HG02571 (cell line): ENCODE data around the gene SFT2D2.

Experiments
- ATAC-seq: cut with Tn5 transposase; IDR thresholded peaks from one replicate; pipeline ENCODE4 v1.9.1; 2021; ENCODE audit warnings: mild to moderate bottlenecking, moderate library complexity; ENCODE audit not compliant: unreplicated experiment

Gene SFT2D2

DNA sequence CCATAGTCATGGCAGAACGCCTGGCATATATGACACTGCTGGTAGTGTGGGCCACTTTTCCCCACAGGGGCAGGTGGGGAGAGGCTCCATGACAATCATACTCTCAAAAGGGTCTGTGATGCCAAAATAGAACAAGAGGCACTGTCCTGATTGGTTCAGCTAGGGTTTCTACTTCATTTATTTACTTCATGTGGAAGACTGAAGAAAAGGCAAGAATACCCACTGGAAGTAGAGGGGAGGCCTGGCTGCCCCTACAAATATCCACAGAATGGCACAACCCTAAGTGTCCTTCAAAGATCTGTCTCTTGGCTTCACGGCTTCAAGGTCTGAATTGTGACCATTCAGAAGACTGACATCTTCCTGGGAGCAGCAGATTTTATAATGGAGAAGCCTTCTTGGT lies 4.5 kb upstream of the SFT2D2 start:
- no peak for ATAC-seq

DNA sequence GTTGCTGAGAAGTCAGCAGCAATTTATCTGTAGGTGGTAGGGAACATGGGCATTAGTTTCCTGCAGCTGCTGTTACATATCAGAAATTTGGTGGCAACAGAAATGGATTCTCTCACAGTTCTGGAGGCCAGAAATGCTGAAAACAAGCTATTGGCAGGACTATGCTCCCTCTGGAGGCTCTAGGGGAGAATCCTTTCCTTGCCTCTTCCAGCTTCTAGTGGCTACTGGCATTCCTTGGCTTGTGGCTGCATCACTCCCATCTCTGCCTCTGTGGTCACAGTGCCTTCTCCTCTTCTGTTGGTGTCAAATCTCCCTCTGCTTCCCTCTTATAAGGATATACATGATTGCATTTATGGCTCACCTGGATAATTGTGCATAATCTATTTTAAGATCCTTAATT lies 2.5 kb upstream of the SFT2D2 start:
- no peak for ATAC-seq

DNA sequence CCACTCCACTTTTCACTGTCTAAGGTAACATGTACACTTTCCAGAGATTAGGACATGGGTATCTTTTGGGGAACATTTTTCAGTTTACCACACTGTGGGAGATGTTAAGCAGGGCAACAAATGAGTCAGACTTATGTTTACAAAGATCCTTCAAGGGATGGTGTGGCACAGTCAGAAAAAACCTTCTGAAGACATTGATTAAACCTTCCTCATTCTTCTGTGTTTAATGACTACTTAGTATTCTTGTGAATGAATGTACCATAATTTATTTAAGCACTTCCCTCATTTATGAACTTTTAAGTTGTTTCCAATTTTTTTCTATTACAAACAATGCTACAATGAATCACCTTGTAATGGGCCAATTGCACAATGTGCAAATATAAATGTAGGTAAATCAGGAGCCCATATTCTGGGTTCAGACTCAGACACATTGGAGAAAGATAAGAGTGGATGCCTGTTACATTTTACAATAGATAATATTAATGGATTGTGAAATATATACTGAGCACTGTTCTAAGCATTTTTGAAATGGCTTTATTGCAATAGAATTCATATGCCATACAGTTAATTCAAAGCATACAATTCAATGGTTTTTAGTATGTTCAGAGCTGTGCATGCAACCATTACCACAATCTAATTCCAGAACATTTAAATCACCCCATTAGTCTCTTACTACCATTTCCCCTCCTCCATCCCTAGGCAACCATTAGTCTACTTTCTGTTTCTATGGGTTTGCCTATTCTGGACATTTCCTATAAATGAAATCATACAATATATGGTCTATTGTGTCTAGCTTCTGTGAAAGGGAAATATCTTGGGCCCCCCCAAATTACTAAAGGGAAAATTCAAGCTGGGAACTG lies 1.9 kb upstream of the SFT2D2 start:
- ATAC-seq = no peak

DNA sequence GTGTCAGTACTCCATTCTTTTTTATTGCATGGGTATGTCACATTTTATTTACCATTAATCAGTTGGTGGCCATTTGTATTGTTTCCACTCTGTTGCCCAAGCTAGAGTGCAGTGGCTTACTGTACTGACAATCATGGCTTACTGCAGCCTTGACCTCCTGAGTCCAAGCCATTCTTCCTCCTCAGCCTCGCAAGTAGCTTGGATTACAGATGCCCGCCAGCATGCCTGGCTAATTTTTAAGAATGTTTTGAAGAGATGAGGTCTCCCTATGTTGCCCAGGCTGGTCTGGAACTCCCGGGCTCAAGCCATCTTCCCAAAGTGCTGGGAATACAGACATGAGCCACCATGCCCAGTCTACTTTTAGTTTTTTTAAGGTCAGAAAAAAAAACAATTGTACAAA lies 813 bp upstream of the SFT2D2 start:
- ATAC-seq = no peak

DNA sequence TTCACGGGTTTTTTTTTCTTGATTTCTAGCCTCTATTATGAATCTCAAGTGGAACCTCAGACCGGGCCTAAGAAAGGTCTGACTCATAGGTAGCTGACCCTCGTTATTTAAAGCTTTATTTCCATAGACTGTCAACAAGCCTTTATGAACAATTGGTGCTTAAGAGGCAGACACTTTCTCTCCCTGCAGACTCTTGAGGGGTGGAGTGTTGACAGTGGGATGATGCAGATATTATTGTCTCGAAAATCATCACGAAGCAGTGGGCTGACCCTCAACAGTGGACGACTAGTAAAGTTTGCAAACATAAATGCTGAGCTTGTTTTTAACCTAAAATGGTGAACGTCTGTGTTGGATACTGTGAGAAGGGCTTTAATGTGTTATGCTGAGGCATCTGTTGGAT lies 1.8 kb downstream of the SFT2D2 start:
- ATAC-seq = no peak

DNA sequence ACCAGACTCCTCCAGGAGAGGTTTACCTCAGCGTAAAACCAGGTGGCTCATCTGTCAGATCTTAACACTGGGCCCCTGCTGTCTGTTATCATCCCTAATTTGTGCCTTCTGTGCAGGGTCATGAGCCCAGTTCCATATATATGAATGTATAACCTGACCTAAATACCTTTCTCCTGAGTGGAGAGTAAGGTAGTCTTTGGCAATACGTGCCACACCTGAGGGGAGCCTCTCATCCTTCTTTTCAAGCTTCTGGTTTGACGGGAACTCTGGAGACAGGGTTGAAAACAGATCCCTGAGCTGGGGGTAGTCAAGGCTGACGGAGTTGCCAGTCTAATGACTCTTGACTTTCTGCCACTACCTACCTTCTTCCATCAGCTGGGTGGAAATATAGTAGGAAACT lies 4.1 kb downstream of the SFT2D2 start:
- no peak for ATAC-seq

DNA sequence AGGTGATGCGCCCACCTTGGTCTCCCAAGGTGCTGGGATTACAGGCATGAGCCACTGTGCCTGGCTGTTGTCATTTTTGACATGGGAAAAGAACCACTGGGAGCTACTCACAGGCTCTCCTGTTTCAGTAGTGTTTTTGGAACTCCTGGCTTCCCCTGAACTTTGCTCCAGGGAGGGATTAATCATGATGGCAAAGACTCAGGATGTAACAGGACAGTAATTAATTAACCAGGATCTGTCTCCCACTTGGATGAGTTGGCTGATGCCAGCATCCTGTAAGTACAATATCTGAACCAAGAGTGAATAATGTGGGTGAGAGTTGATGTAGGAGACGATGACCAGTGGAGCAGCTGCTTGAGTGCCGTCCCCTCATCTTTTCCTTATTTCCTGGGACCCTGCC lies 4.9 kb downstream of the SFT2D2 start:
- ATAC-seq = no peak

DNA sequence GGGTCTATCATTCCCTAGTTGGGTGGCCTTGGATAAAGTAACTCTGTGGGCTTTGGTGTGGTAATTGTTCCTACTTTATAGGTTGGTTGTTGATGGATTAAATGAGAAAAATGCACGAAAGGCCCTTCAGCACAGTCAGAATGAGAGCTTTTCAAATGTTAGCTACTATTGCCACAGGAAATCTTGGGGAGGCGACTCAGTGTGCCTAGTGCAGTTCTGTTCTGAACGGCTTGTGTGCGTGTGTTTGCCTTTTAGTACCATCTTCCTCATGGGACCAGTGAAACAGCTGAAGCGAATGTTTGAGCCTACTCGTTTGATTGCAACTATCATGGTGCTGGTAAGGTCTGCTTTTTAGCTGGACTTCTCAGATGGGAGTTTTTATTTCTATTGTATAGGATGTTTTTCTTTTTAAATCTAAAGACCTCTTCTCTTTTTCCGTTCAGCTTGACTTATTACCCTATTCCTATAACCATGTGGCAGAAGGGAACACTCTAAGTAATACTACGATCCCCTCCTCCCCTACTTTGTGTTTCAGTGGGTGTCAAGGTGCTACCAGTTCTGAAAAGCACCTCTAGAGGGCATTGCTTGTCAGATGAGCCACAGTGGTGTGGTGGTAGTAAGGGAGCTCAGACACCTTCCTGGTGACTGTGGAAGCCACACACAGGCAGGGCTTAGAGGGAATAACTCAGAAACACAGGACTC lies 9.2 kb downstream of the SFT2D2 start:
- ATAC-seq = no peak

DNA sequence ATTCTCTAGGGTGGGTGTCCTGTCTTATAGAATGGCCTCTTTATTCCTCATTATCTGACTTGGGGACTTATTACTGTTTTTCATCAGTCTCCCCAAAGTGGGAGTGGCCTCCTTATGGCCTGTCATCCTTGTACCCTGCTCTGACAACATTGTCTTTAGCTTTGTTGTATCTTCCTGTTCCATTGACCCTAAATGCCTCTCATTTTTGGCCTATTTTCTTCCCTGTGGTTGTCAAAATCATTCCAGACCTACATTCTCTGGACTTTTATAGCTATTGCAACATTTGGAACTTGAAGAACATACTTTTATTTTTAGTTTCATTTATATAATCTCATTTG lies 9.7 kb downstream of the SFT2D2 start:
- ATAC-seq = no peak

DNA sequence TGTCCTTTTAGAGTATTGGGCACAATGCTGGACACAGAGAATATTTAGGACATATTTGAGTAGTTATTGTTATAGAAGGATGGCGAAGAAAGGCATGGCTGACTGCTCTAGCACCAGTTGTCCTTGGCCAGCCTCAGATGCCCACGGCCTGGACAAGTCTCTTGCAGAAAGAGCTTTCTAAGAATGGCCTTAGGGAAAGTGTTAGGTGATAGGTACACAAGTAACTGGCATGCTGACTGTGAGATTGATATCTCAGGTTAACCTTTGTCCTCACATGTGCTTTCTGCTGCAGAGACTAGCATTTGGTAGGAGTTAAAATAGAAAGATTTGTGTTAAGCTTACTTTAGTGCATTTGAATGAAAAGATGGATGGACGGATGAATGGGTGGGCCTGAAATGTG lies 10.1 kb downstream of the SFT2D2 start:
- no peak for ATAC-seq

DNA sequence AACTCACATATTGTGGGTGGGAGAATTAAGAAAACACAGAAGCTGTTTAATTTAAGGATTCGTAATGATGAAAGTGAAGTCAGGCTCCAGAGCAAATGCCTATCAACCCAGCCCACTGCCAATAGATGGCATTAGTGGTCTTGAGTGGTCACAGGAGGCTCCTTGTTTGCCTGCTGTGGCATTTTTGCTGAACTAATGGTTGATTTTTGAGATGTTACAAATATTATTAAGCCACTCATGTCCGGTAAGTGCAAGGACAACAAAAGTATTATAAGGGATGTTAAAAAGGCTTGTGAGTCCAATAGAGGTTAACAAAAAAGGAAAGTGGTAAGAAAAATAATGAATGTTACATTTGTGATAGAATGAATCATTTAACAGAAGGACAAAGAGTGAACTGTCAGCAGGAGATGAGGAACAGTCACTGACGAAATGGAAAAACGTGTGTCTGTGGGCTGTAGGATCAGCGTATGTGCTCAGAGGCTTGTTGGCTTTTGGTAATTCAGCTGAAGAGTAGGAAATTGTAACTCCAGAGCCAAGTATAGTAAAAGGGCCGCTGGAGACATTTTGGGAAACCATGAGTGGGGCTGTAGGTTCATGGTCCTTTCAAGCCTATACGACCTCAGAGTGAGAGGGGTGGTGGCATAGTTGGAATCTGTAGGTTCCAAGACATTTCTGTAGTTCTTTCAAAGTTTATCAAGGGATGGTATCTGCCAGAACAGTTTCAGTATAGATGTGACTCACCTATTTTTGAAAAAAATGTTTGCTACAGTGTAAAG lies 11.2 kb downstream of the SFT2D2 start:
- no peak for ATAC-seq

DNA sequence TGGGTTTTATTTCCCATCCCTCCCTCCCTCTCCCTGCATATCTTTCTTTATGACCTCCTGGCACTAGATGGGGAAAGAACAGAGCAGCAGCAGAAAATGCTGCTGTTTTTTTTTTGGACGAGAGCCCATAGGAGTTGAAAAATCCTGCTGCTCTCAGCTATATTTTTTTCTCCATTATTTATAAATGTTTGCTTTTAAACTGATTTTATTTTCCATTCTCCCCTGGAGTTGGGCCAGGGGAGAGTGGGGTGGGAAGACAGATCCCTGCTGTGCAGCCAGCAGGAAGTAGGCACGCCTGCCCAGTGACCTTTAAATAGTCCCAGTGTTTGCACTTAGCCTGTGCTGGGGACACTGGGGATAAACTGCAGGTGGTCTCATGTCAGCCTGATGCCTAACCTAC lies 17.4 kb downstream of the SFT2D2 start:
- no peak for ATAC-seq

DNA sequence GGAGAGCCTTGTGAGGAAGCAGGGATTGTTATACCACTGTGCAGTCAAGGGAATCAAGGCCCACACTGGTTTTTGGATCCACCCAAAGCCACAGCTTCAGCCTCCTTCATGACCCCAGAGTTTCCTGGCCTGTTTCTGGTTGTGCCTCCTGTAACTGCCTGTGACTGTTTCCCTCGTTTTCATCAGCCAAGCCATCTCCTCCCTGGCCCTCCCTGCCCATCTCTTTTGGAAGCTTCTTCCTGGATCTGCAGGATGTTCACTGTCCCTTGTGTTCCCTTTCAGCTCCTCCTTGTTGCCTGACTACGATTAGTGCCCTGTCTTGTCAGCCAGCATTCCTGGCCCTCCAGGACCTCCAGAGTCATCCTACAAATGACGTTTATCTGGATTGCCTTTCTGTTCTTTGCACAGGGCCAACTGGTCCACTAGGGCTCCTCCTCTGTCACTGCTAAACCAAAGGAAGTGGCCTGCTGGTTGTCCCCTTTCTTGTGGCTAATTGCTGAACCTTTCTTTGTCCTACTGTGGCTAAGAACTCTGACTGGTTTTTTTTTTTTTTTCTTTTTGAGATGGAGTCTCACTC lies 17.9 kb downstream of the SFT2D2 start:
- ATAC-seq = no peak

DNA sequence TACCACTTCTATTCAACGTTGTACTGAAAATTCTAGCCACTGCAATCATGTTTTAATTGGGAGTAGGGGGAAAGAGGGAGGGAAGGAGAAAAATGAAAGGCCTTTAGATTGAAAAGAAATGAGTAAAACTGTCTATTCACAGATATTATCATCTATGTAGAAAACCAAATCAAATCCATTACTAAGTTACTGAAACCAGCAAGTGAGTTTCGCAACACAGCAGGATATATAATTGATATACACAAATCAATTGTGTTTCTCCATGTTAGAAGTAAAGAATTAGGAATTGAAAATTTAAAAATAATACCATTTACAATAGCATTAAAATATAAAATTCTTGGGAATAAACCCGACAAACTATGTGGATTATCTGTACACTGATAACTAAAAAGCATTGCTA lies 19.2 kb downstream of the SFT2D2 start:
- ATAC-seq = no peak

DNA sequence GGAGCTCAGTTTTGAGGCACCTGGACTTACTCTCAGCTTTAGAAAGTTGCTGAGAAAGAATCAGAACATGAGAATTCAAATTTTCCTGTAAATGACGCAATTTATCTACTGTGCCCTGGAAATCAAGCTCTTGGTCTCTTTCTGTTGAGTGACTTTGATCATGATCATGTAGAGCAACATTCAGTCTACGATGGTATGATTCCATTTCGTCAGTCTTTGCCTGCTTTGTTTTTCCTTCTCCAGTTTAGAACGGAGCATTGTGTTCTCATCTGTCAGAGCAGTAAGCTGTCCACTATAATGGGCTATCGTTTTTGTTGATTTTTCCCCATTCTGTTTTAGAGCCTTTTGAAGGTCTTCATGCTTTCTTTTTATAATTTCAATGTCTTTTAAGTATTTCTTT lies 20.7 kb downstream of the SFT2D2 start:
- ATAC-seq = no peak

DNA sequence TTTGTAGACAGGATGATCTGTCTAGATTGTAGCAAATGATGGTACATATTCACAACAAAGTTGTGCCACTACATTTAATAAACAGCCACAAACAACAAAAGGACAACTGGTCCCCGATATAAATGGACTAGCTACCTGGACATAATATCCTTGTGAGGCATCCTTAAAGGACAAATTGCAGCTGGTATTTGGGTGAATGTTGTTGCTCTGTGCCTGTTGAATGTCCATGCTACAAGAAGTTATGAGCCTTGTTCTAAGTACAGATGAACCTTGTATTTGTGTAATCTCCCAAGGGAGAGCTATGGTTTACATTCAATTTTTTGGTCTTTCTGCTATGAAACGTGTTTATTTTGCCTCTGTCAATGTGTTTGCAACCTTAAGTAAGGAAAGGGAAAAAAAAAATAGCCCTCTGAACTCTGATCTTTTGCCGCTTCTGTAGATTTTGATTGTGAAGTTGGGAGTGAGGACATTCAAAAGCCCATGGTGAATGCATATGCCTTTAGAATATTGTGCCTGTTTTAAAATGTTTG lies 26.5 kb downstream of the SFT2D2 start:
- no peak for ATAC-seq

DNA sequence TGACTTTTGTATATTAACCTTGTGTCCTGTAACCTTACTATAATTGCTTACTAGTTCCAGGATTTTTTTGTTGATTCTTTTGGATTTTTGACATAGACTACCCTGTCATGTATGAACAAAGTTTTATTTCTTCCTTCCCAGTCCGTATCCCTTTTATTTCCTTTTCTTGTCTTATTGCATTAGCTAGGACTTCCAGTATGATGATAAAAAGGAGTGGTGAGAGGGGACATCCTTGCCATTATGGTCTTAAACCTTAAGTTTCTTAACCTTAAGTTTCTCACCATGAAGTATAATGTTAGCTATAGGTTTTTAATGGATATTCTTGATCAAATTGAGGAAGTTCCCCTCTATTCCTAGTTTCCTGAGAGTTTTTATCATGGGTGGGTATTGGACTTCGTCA lies 30.4 kb downstream of the SFT2D2 start:
- no peak for ATAC-seq

DNA sequence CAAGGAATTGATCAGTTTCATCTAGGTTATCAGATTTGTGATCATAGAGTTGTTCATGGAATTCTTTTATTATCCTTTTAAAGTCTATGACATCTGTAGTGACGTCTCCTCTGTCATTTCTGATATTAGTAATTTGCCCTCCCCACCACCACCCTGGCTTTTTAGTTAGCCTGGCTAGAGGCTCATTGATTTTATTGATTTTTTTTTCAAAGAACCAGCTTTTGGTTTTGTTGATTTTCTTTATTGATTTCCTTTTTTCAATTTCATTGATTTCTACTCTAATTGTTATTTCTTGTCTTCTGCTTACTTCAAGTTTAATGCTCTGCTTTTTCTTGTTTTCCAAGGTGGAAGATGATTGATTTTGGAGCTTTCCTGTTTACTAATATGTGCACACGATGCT lies 31.6 kb downstream of the SFT2D2 start:
- no peak for ATAC-seq

DNA sequence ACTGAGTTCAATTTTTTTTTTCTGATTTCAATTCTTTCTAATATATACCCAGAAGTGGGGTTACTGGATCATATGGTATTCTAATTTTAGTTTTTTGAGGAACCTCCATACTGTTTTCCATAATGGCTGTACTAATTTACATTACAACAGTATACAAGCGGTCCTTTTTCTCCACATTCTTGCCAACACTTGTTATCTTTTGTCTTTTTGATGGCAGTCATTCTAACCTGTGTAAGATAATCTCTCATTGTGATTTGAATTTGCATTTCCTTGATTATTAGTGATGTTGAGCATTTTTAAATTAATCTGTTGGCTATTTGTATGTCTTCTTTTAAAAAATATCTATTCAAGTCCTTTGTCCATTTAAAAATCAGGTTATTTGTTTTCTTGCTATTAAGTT lies 33.8 kb downstream of the SFT2D2 start:
- ATAC-seq = no peak

DNA sequence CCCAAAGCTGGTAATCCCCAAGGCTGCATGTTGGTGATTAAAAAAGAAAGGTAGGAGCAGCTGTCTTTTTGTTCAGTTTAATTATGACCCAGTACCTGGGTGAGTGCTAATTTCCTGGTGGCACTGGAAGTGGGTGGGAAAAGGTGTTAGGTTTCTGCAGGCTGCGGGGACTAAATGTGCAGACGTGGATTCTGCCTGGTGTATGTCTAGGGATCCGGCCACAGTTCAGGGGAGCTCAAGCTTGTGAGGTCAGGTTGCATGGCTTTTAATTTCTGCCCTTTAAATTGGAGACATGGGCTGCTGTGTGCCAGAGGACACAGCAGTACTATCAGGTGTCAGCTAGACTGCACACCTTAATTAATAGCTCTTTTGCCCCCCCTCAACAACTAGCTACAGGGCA lies 34.6 kb downstream of the SFT2D2 start:
- no peak for ATAC-seq

DNA sequence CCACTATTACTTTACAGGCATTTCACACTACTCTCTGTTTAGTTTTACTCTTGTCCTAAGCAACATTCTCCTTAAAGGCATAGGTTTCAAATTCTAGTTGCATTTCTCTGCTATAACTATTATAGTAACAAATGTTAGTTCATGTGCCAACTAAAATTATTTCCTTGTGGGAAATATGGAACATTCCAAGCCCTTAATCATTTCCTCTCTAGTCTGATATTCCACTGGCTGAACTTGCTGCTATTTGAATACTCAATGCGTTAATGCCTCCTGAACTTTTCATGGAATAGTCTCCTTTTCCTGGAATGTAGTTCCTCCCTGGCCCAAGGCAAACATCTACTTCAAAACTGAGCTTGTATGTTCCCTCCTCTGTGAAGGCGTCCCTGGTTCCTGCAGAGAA lies 35.6 kb downstream of the SFT2D2 start:
- no peak for ATAC-seq
